K562 (cell line): ENCODE data around the gene DBF4B. TPM values are rescaled to one million over a fixed set of nuclear protein-coding genes. Genes with fewer than 3 reads are reported as not detected.
A peak's percentile ranks its signal among the peaks of the same experiment; 100 is the strongest.

ENCODE experiments used
- BACH1 ChIP-seq: fragments of 200-800 bp; sonication (Bioruptor generic); IDR thresholded peaks from 2 replicates; pipeline ENCODE4 v1.6.1; 2016; ENCODE audit warnings: missing genetic modification characterization, missing compliant biosample characterization
- BHLHE40 ChIP-seq: IDR thresholded peaks from 2 replicates; pipeline ENCODE4 v1.6.1; 2011; ENCODE audit warnings: low read length, improper control_type of control experiment
- COPS2 ChIP-seq: fragments of 450-650 bp; conservative IDR thresholded peaks from 2 replicates; pipeline ENCODE4 v1.6.1; 2016; ENCODE audit warnings: mild to moderate bottlenecking, moderate library complexity
- ESRRA ChIP-seq: fragments of 450-650 bp; IDR thresholded peaks from 2 replicates; pipeline ENCODE4 v1.6.1; 2014; ENCODE audit warnings: low read depth, mild to moderate bottlenecking, moderate library complexity, borderline replicate concordance
- HMG20B ChIP-seq: fragments of 250-450 bp; sonication (Bioruptor Pico); IDR thresholded peaks from 2 replicates; pipeline ENCODE4 v1.5.0; 2021; ENCODE audit warnings: mild to moderate bottlenecking
- IRF2 ChIP-seq: sonication (generic); formaldehyde crosslinking; IDR thresholded peaks from 2 replicates; pipeline ENCODE4 v1.8.1; 2022; ENCODE audit warnings: mild to moderate bottlenecking, missing genetic modification reagents
- MCM7 ChIP-seq, 2 experiments: fragments of 450-650 bp; IDR thresholded peaks; 2 replicates each; pipeline ENCODE4 v1.6.1; 2016 to 2018
- NFE2 ChIP-seq: IDR thresholded peaks from 2 replicates; pipeline ENCODE4 v1.6.1; 2014; ENCODE audit warnings: antibody characterized with exemption, low read depth
- NR4A1 ChIP-seq, 2 experiments: fragments of 250-450 bp in 1 of 2; fragments of 450-650 bp in 1 of 2; sonication (Bioruptor Pico) in 1 of 2; IDR thresholded peaks; 2 replicates each; pipeline versions ENCODE4 v1.4.0 to v1.6.1; 2016 to 2020; ENCODE audit warnings: mild to moderate bottlenecking in 2 of 2, missing compliant biosample characterization in 1 of 2, missing genetic modification characterization in 1 of 2, moderate library complexity in 1 of 2
- PHF21A ChIP-seq: fragments of 450-650 bp; IDR thresholded peaks from 2 replicates; pipeline ENCODE4 v1.6.1; 2017; ENCODE audit warnings: low read depth, borderline replicate concordance
- PRMT5 ChIP-seq: sonication (generic); formaldehyde crosslinking; IDR thresholded peaks from 2 replicates; pipeline ENCODE4 v1.5.0; 2020; ENCODE audit warnings: missing genetic modification reagents
- SP1 ChIP-seq: sonication (generic); formaldehyde crosslinking; IDR thresholded peaks from 2 replicates; pipeline ENCODE4 v1.8.1; 2022; ENCODE audit warnings: mild to moderate bottlenecking, missing genetic modification reagents
- TBL1XR1 ChIP-seq, 2 experiments: IDR thresholded peaks; 2 replicates each; pipeline ENCODE4 v1.6.1; 2012; ENCODE audit warnings: improper control_type of control experiment in 2 of 2, low read length in 2 of 2, mild to moderate bottlenecking in 1 of 2
- ZNF184 ChIP-seq: sonication (generic); formaldehyde crosslinking; IDR thresholded peaks from 2 replicates; pipeline ENCODE4 v1.5.0; 2020; ENCODE audit warnings: missing genetic modification reagents
- ZNF3 ChIP-seq: fragments of 250-450 bp; sonication (Bioruptor Pico); IDR thresholded peaks from 2 replicates; pipeline ENCODE4 v1.5.0; 2021; ENCODE audit warnings: mild to moderate bottlenecking, moderate library complexity
- ZNF316 ChIP-seq: fragments of 450-650 bp; IDR thresholded peaks from 2 replicates; pipeline ENCODE4 v1.6.1; 2016
- ZNF561 ChIP-seq: fragments of 450-650 bp; formaldehyde crosslinking; conservative IDR thresholded peaks from 2 replicates; pipeline ENCODE4 v1.4.0; 2020; ENCODE audit warnings: mild to moderate bottlenecking, moderate library complexity
- polyA plus RNA-seq, 8 experiments: library from polyadenylated mRNA; depleted of rRNA in 4 of 8; stranded (reverse) in 5 of 8; unstranded in 3 of 8; fragments of >200 nt; fragmentation: Nextera tagmentation in 2 of 8; fragmentation: Illumina TruSeq in 1 of 8; extraction: Ambion mirVana in 2 of 8; extraction: Trizol in 1 of 8; gene quantifications; 2 replicates each; pipeline versions ENCODE4 v1.2.1 to v1.2.3, GENCODE V29; 2011 to 2014; ENCODE audit warnings: inconsistent platforms in 1 of 8, missing spikeins in 1 of 8
- total RNA-seq, 7 experiments: library from RNA; depleted of rRNA in 6 of 7; stranded (reverse); fragments of >200 nt in 6 of 7; fragmentation: Illumina TruSeq in 2 of 7; extraction: Trizol in 2 of 7; gene quantifications; 2 replicates each; pipeline versions ENCODE4 v1.2.1 to v1.2.3, GENCODE V29; 2011 to 2021; ENCODE audit warnings: low replicate concordance in 1 of 7
- TF ChIP-seq, protein P1 (sequence below): sonication (generic); formaldehyde crosslinking; IDR thresholded peaks from 2 replicates; pipeline ENCODE4 v1.8.1; 2022; ENCODE audit warnings: missing genetic modification reagents
- TF ChIP-seq, protein P2 (sequence below): sonication (generic); formaldehyde crosslinking; IDR thresholded peaks from 2 replicates; pipeline ENCODE4 v1.8.0; 2022; ENCODE audit warnings: mild to moderate bottlenecking, missing genetic modification reagents
- TF ChIP-seq, protein P3 (sequence below): sonication (generic); formaldehyde crosslinking; IDR thresholded peaks from 2 replicates; pipeline ENCODE4 v1.8.0; 2022; ENCODE audit warnings: mild to moderate bottlenecking, low read depth, missing genetic modification reagents
- TF ChIP-seq, protein P4 (sequence below): fragments of 250-450 bp; sonication (Bioruptor Pico); IDR thresholded peaks from 2 replicates; pipeline ENCODE4 v1.5.1; 2021; ENCODE audit warnings: mild to moderate bottlenecking
- TF ChIP-seq, protein P5 (sequence below): fragments of 450-650 bp; conservative IDR thresholded peaks from 2 replicates; pipeline ENCODE4 v1.6.1; 2016; ENCODE audit warnings: missing genetic modification characterization, low read depth, mild to moderate bottlenecking, missing compliant biosample characterization, moderate library complexity
- TF ChIP-seq, protein P6 (sequence below): sonication (generic); formaldehyde crosslinking; IDR thresholded peaks from 2 replicates; pipeline ENCODE4 v1.8.0; 2022; ENCODE audit warnings: missing genetic modification reagents, mild to moderate bottlenecking, moderate library complexity, borderline replicate concordance

DBF4B gene
- total and polyA plus RNA-seq, 9 of the 15 experiments (the other 6 are each of a cell fraction or from before 2014, with no cell fraction given) = 2.5 to 26.9 (median 14.6) TPM

DNA sequence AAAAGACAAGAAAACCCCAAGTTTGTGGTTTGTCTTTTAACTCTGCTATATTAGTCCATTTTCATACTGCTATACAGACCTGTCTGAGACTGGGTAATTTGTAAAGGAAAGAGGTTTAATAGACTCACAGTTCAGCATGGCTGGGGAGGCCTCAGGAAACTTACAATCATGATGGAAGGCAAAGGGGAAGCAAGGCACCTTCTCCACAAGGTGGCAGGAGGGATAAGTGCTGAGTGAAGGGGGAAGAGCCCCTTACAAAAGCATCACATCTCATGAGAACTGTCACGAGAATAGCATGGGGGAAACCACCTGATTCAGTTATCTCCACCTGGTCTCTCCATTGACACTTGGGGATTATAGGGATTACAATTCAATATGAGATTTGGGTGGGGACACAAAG is 36.8 kb downstream of the DBF4B start (continued):
- TF ChIP-seq, protein P1, sequence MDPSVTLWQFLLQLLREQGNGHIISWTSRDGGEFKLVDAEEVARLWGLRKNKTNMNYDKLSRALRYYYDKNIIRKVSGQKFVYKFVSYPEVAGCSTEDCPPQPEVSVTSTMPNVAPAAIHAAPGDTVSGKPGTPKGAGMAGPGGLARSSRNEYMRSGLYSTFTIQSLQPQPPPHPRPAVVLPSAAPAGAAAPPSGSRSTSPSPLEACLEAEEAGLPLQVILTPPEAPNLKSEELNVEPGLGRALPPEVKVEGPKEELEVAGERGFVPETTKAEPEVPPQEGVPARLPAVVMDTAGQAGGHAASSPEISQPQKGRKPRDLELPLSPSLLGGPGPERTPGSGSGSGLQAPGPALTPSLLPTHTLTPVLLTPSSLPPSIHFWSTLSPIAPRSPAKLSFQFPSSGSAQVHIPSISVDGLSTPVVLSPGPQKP = no peak
- TF ChIP-seq NFE2 = no peak
- TF ChIP-seq IRF2 (CRISPR knock-in tag) = no peak
- TF ChIP-seq TBL1XR1 (IDR thresholded peaks at IDR 0.05; ENCODE audit: low read length in 2 of 2) = no peak
- TF ChIP-seq ZNF316 = peak; percentile 57
- TF ChIP-seq ESRRA = no peak
- TF ChIP-seq, protein P2, sequence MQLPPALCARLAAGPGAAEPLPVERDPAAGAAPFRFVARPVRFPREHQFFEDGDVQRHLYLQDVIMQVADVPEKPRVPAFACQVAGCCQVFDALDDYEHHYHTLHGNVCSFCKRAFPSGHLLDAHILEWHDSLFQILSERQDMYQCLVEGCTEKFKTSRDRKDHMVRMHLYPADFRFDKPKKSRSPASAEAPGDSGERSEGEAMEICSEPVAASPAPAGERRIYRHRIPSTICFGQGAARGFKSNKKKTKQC (CRISPR knock-in tag) = no peak
- TF ChIP-seq COPS2 = no peak
- no peak for TF ChIP-seq PRMT5
- TF ChIP-seq PHF21A = no peak
- TF ChIP-seq, protein P3, sequence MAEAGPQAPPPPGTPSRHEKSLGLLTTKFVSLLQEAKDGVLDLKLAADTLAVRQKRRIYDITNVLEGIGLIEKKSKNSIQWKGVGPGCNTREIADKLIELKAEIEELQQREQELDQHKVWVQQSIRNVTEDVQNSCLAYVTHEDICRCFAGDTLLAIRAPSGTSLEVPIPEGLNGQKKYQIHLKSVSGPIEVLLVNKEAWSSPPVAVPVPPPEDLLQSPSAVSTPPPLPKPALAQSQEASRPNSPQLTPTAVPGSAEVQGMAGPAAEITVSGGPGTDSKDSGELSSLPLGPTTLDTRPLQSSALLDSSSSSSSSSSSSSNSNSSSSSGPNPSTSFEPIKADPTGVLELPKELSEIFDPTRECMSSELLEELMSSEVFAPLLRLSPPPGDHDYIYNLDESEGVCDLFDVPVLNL (CRISPR knock-in tag) = no peak
- TF ChIP-seq SP1 (CRISPR knock-in tag) = no peak
- TF ChIP-seq, protein P4, sequence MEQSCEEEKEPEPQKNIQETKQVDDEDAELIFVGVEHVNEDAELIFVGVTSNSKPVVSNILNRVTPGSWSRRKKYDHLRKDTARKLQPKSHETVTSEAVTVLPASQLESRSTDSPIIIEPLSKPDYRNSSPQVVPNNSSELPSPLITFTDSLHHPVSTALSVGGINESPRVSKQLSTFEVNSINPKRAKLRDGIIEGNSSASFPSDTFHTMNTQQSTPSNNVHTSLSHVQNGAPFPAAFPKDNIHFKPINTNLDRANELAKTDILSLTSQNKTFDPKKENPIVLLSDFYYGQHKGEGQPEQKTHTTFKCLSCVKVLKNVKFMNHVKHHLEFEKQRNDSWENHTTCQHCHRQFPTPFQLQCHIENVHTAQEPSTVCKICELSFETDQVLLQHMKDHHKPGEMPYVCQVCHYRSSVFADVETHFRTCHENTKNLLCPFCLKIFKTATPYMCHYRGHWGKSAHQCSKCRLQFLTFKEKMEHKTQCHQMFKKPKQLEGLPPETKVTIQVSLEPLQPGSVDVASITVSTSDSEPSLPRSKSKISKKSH = no peak
- no peak for TF ChIP-seq NR4A1 (CRISPR knock-in tag; IDR thresholded peaks at IDR 0.05)
- no peak for TF ChIP-seq NR4A1 (tag; IDR thresholded peaks at IDR 0.05)
- TF ChIP-seq, protein P5, sequence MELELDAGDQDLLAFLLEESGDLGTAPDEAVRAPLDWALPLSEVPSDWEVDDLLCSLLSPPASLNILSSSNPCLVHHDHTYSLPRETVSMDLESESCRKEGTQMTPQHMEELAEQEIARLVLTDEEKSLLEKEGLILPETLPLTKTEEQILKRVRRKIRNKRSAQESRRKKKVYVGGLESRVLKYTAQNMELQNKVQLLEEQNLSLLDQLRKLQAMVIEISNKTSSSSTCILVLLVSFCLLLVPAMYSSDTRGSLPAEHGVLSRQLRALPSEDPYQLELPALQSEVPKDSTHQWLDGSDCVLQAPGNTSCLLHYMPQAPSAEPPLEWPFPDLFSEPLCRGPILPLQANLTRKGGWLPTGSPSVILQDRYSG (tag) = no peak
- TF ChIP-seq BHLHE40 = no peak
- no peak for TF ChIP-seq HMG20B (CRISPR knock-in tag)
- TF ChIP-seq, protein P6, sequence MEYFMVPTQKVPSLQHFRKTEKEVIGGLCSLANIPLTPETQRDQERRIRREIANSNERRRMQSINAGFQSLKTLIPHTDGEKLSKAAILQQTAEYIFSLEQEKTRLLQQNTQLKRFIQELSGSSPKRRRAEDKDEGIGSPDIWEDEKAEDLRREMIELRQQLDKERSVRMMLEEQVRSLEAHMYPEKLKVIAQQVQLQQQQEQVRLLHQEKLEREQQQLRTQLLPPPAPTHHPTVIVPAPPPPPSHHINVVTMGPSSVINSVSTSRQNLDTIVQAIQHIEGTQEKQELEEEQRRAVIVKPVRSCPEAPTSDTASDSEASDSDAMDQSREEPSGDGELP = no peak
- TF ChIP-seq ZNF184 = no peak
- no peak for TF ChIP-seq ZNF561
- no peak for TF ChIP-seq BACH1 (tag)
- TF ChIP-seq MCM7 (IDR thresholded peaks at IDR 0.05) = no peak
- TF ChIP-seq ZNF3 = no peak
